PC-3 (cell line): ENCODE data around the gene EIF2AK2. TPM values are rescaled to one million over a fixed set of nuclear protein-coding genes. Genes with fewer than 3 reads are reported as not detected.

Source experiments
- ATAC-seq: fragments of 200-7000 bp; cut with Tn5 transposase; 2 replicates; pipeline ENCODE4 v1.9.1; 2020; ENCODE audit warnings: mild to moderate bottlenecking, moderate library complexity
- BruUV-seq: library from RNA; stranded (reverse); fragments of 400-500 nt; replicated peaks from 2 replicates; lab custom pipeline; 2021; lab: Mats Ljungman, UMichigan
- CTCF ChIA-PET: fragments of 300-600 bp; sonication (Branson Sonifier 250); formaldehyde crosslinking; loops from one replicate; lab custom pipeline; 2022; ENCODE audit warnings: antibody characterized with exemption; lab: Charles Lee
- POLR2A ChIA-PET: fragments of 300-600 bp; sonication (Branson Sonifier 250); formaldehyde crosslinking; loops from one replicate; lab custom pipeline; 2022; ENCODE audit warnings: antibody characterized with exemption; ENCODE audit not compliant: unreplicated experiment; lab: Charles Lee
- DNase-seq: peaks from one replicate; pipeline ENCODE4 v3.0.0-alpha.2; 2015
- H2AFZ ChIP-seq: fragments of 300-600 bp; sonication (generic); 2 replicates; pipeline ENCODE4 v1.6.0; 2016; ENCODE audit warnings: antibody characterized with exemption, low read length
- H3F3A ChIP-seq: fragments of 300-600 bp; sonication (generic); one replicate; pipeline ENCODE4 v1.6.0; 2017; ENCODE audit warnings: antibody characterized with exemption, low read length, control low read depth, mild to moderate bottlenecking; ENCODE audit not compliant: unreplicated experiment
- H3K27ac ChIP-seq: fragments of 300-600 bp; sonication (generic); 2 replicates; pipeline ENCODE4 v1.5.1; 2016; ENCODE audit warnings: mild to moderate bottlenecking, low read length
- H3K27me3 ChIP-seq: fragments of 300-600 bp; sonication (generic); 2 replicates; pipeline ENCODE4 v1.6.1; 2016; ENCODE audit warnings: low read length, mixed read lengths
- H3K36me3 ChIP-seq: fragments of 300-600 bp; sonication (generic); 2 replicates; pipeline ENCODE4 v1.6.1; 2016; ENCODE audit warnings: low read depth, mixed run types, low read length, mixed read lengths
- H3K4me1 ChIP-seq: fragments of 300-600 bp; sonication (generic); 2 replicates; pipeline ENCODE4 v1.5.1; 2016; ENCODE audit warnings: low read length; ENCODE audit not compliant: insufficient read depth
- H3K4me2 ChIP-seq: fragments of 300-600 bp; sonication (generic); 2 replicates; pipeline ENCODE4 v1.6.0; 2016; ENCODE audit warnings: low read length
- H3K4me3 ChIP-seq: fragments of 300-600 bp; sonication (generic); 2 replicates; pipeline ENCODE4 v1.5.1; 2016; ENCODE audit warnings: mild to moderate bottlenecking, low read length, mixed read lengths
- H3K79me2 ChIP-seq: fragments of 300-600 bp; sonication (generic); 2 replicates; pipeline ENCODE4 v1.6.1; 2017; ENCODE audit warnings: low read length, mixed read lengths
- H3K9ac ChIP-seq: fragments of 300-600 bp; sonication (generic); 2 replicates; pipeline ENCODE4 v1.6.0; 2016; ENCODE audit warnings: mild to moderate bottlenecking, low read length
- H3K9me2 ChIP-seq: fragments of 300-600 bp; sonication (generic); replicated peaks from 2 replicates; pipeline ENCODE4 v1.6.1; 2016; ENCODE audit warnings: mixed run types, low read length, mixed read lengths
- H3K9me3 ChIP-seq: fragments of 300-600 bp; sonication (generic); 2 replicates; pipeline ENCODE4 v1.6.1; 2016; ENCODE audit warnings: low read length, mixed read lengths
- H4K20me1 ChIP-seq: fragments of 300-600 bp; sonication (generic); 2 replicates; pipeline ENCODE4 v1.6.1; 2016; ENCODE audit warnings: low read length, mixed read lengths
- CTCF ChIP-seq: fragments of 300-600 bp; sonication (generic); conservative IDR thresholded peaks from 2 replicates; pipeline ENCODE4 v1.5.1; 2017; ENCODE audit warnings: antibody characterized with exemption, low read depth, mild to moderate bottlenecking, low read length
- EZH2 ChIP-seq: fragments of 300-600 bp; sonication (generic); IDR thresholded peaks from one replicate; pipeline ENCODE4 v1.6.1; 2017; ENCODE audit warnings: antibody characterized with exemption, mild to moderate bottlenecking, low read length; ENCODE audit not compliant: unreplicated experiment
- EZH2phosphoT487 ChIP-seq: fragments of 300-600 bp; sonication (generic); IDR thresholded peaks from 2 replicates; pipeline ENCODE4 v1.6.1; 2018; ENCODE audit warnings: mild to moderate bottlenecking, antibody characterized with exemption, low read length, borderline replicate concordance
- intact Hi-C: fragments of 100-400 bp; cut with micrococcal nuclease; formaldehyde crosslinking; loops from 2 replicates; pipeline ENCODE4 v1.9.0; 2023
- total RNA-seq: library from RNA; depleted of rRNA; stranded (reverse); fragments of >200 nt; gene quantifications from 2 replicates; pipeline ENCODE4 v1.2.3, GENCODE V29; 2014; rRNA removed

Gene EIF2AK2
- total RNA-seq, 1 experiment from 2014 or later = 29.3 TPM

- peaks cover 28% of the 10 kb centered on the region for H3K36me3 ChIP-seq
- no peaks in the 10 kb centered on the region for H3F3A ChIP-seq
- no peak overlapping the region for H3K9ac ChIP-seq
- intact Hi-C loops = no loop called here
- no peaks in the 10 kb centered on the region for H3K4me1 ChIP-seq
- no peak for ATAC-seq
- H3K4me3 ChIP-seq = no peak overlapping the region
- no peaks in the 10 kb centered on the region for H4K20me1 ChIP-seq
- no peak overlapping the region for H3K27ac ChIP-seq
- DNase-seq = no peak
- H3K9me2 ChIP-seq = no peaks in the 10 kb centered on the region
- H3K4me2 ChIP-seq = no peak overlapping the region
- ChIA-PET CTCF (no interaction called here), POLR2A (no interaction called here)
- no peak overlapping the region for H2AFZ ChIP-seq
- no peaks in the 10 kb centered on the region for H3K27me3 ChIP-seq
- no peaks in the 10 kb centered on the region for H3K79me2 ChIP-seq
- no peak for TF ChIP-seq CTCF
- no peak for TF ChIP-seq EZH2phosphoT487
- TF ChIP-seq EZH2 = no peak
- no TSS peak for BruUV-seq
- H3K9me3 ChIP-seq = no peaks in the 10 kb centered on the region
Measured at GRCh38 chr2:37059841-37060240, 96.9 kb downstream of the EIF2AK2 start.

- Histone ChIP-seq H3K9ac (no peak overlapping the region), H3K9me3 (no peaks in the 10 kb centered on the region), H3F3A (no peaks in the 10 kb centered on the region), H3K79me2 (no peaks in the 10 kb centered on the region), H3K4me2 (no peak overlapping the region), H2AFZ (no peak overlapping the region), H3K27me3 (no peaks in the 10 kb centered on the region), H3K4me1 (no peaks in the 10 kb centered on the region), H3K27ac (no peak overlapping the region), H4K20me1 (no peaks in the 10 kb centered on the region), H3K4me3 (no peak overlapping the region), H3K9me2 (no peaks in the 10 kb centered on the region), H3K36me3 (peaks cover 35% of the 10 kb centered on the region)
- no TSS peak for BruUV-seq
- ChIA-PET POLR2A (no interaction called here), CTCF (no interaction called here)
- DNase-seq = no peak
- no peak for TF ChIP-seq EZH2
- no peak for TF ChIP-seq EZH2phosphoT487
- no peak for TF ChIP-seq CTCF
- no peak for ATAC-seq
- intact Hi-C loops = no loop called here
Measured at GRCh38 chr2:37052600-37053332, 104.0 kb downstream of the EIF2AK2 start.

Other genes starting within 250 kb of the EIF2AK2 start
- gene STRN, start 190.4 kb downstream of the EIF2AK2 start, total RNA-seq = 12.9 and 18.9 TPM in 2 replicates
- gene HEATR5B, start 72.6 kb downstream of the EIF2AK2 start, total RNA-seq = 10.0 and 13.0 TPM in 2 replicates
- 4.5 and 5.2 TPM in 2 replicates for gene GPATCH11, start 72.5 kb downstream of the EIF2AK2 start, total RNA-seq
- not detected in 2 replicates for gene SULT6B1, start 31.7 kb upstream of the EIF2AK2 start, total RNA-seq
- 30.8 and 43.8 TPM in 2 replicates for gene CEBPZOS, start 39.5 kb upstream of the EIF2AK2 start, total RNA-seq
- gene CEBPZ, start 74.6 kb upstream of the EIF2AK2 start, total RNA-seq = 39.8 and 40.7 TPM in 2 replicates
- gene NDUFAF7, start 74.7 kb upstream of the EIF2AK2 start, total RNA-seq = 12.3 and 13.2 TPM in 2 replicates
- gene PRKD3, start 167.9 kb upstream of the EIF2AK2 start, total RNA-seq = 26.4 and 27.2 TPM in 2 replicates
- gene QPCT, start 187.7 kb upstream of the EIF2AK2 start, total RNA-seq = not detected in 2 replicates